Neural progenitor cell (in vitro differentiated cells): ENCODE results near the gene ZFAND3. TPM values are rescaled to one million over a fixed set of nuclear protein-coding genes. Genes with fewer than 3 reads are reported as not detected.

ENCODE experiments used
- DNase-seq: peaks from one replicate; pipeline ENCODE4 v3.0.0-alpha.2; 2016; ENCODE audit warnings: low spot score
- H2AFZ ChIP-seq: fragments of 200-600 bp; sonication (generic); replicated peaks from 2 replicates; pipeline ENCODE4 v1.6.1; 2016; ENCODE audit warnings: antibody characterized with exemption
- H3F3A ChIP-seq: fragments of 200-600 bp; sonication (generic); 2 replicates; pipeline ENCODE4 v1.6.1; 2016; ENCODE audit warnings: antibody characterized with exemption, low read depth
- H3K27ac ChIP-seq: fragments of 200-600 bp; sonication (generic); 2 replicates; pipeline ENCODE4 v1.5.1; 2016; ENCODE audit warnings: mild to moderate bottlenecking
- H3K27me3 ChIP-seq: fragments of 200-600 bp; sonication (generic); 2 replicates; pipeline ENCODE4 v1.6.1; 2016; ENCODE audit warnings: mild to moderate bottlenecking, moderate library complexity
- H3K36me3 ChIP-seq: fragments of 200-600 bp; sonication (generic); 2 replicates; pipeline ENCODE4 v1.5.1; 2016
- H3K4me1 ChIP-seq: fragments of 200-600 bp; sonication (generic); 2 replicates; pipeline ENCODE4 v1.6.1; 2016; ENCODE audit warnings: mixed run types
- H3K4me2 ChIP-seq: fragments of 200-600 bp; sonication (generic); 2 replicates; pipeline ENCODE4 v1.6.1; 2016
- H3K4me3 ChIP-seq: fragments of 200-600 bp; sonication (generic); 2 replicates; pipeline ENCODE4 v1.5.1; 2016
- H3K79me2 ChIP-seq: fragments of 200-600 bp; sonication (generic); 2 replicates; pipeline ENCODE4 v1.6.1; 2016; ENCODE audit warnings: low read depth
- H3K9ac ChIP-seq: fragments of 200-600 bp; sonication (generic); 2 replicates; pipeline ENCODE4 v1.6.1; 2016
- H3K9me3 ChIP-seq: fragments of 200-600 bp; sonication (generic); 2 replicates; pipeline ENCODE4 v1.5.1; 2016; ENCODE audit warnings: low read depth
- H4K20me1 ChIP-seq: fragments of 200-600 bp; sonication (generic); 2 replicates; pipeline ENCODE4 v1.6.1; 2016; ENCODE audit warnings: low read depth
- H3K27ac Mint-ChIP-seq: 3 replicates; pipeline ENCODE4 v1.8.0; 2021; ENCODE audit warnings: mixed read lengths
- H3K27me3 Mint-ChIP-seq: 2 replicates; pipeline ENCODE4 v1.8.0; 2022; ENCODE audit warnings: low read depth, mild to moderate bottlenecking, inconsistent platforms, moderate library complexity, mixed read lengths; ENCODE audit not compliant: insufficient read depth
- H3K36me3 Mint-ChIP-seq: 3 replicates; pipeline ENCODE4 v1.8.0; 2021; ENCODE audit warnings: mixed read lengths
- H3K4me1 Mint-ChIP-seq: 3 replicates; pipeline ENCODE4 v1.8.0; 2021; ENCODE audit warnings: mixed read lengths
- H3K4me3 Mint-ChIP-seq: 3 replicates; pipeline ENCODE4 v1.8.0; 2021; ENCODE audit warnings: mild to moderate bottlenecking, moderate library complexity, mixed read lengths
- H3K9me3 Mint-ChIP-seq: 3 replicates; pipeline ENCODE4 v1.8.0; 2020; ENCODE audit warnings: mixed read lengths
- CTCF ChIP-seq: fragments of 200-600 bp; sonication (generic); IDR thresholded peaks from 2 replicates; pipeline ENCODE4 v1.5.1; 2017; ENCODE audit warnings: antibody characterized with exemption, mild to moderate bottlenecking
- EZH2 ChIP-seq: fragments of 200-600 bp; sonication (generic); IDR thresholded peaks from 2 replicates; pipeline ENCODE4 v1.6.1; 2017; ENCODE audit warnings: antibody characterized with exemption, mild to moderate bottlenecking, moderate library complexity
- EZH2phosphoT487 ChIP-seq: fragments of 200-600 bp; sonication (generic); IDR thresholded peaks from 2 replicates; pipeline ENCODE4 v1.6.1; 2017; ENCODE audit warnings: antibody characterized with exemption
- total RNA-seq: library from RNA; depleted of rRNA; stranded (reverse); fragments of >200 nt; gene quantifications from 2 replicates; pipeline ENCODE4 v1.2.3, GENCODE V29; 2015; ENCODE audit warnings: low replicate concordance

The ZFAND3 gene
- total RNA-seq, 1 donor from 2014 or later, result 24.3 TPM

GRCh38 chr6:37820718-37821079, 1.2 kb downstream of the ZFAND3 start:
- H4K20me1 ChIP-seq, result peaks cover 55% of the 10 kb centered on the region
- H3K36me3 ChIP-seq, result no peaks in the 10 kb centered on the region
- no peak for DNase-seq
- peaks cover 42% of the 10 kb centered on the region for H3K4me1 ChIP-seq
- H3K4me1 Mint-ChIP-seq, result peaks cover 47% of the 10 kb centered on the region
- H3F3A ChIP-seq, result peaks cover 14% of the 10 kb centered on the region
- H3K36me3 Mint-ChIP-seq, result no peaks in the 10 kb centered on the region
- peaks cover 58% of the 10 kb centered on the region for H3K79me2 ChIP-seq
- H3K27ac Mint-ChIP-seq, result peak overlapping the region; percentile 97
- H3K9me3 ChIP-seq, result no peaks in the 10 kb centered on the region
- peak overlapping the region; percentile 77 for H3K9ac ChIP-seq
- TF ChIP-seq EZH2, result no peak
- TF ChIP-seq EZH2phosphoT487, result no peak
- TF ChIP-seq CTCF, result no peak
- H3K4me3 ChIP-seq, result peak overlapping the region; percentile 77
- H3K9me3 Mint-ChIP-seq, result no peaks in the 10 kb centered on the region
- H3K27me3 ChIP-seq, result no peaks in the 10 kb centered on the region
- peaks cover 2% of the 10 kb centered on the region for H3K27me3 Mint-ChIP-seq
- peak overlapping the region; percentile 95 for H3K4me3 Mint-ChIP-seq
- no peak overlapping the region for H2AFZ ChIP-seq
- H3K4me2 ChIP-seq, result peak overlapping the region; percentile 97
- no peak overlapping the region for H3K27ac ChIP-seq

- Histone ChIP-seq H3K9me3 (no peaks in the 10 kb centered on the region), H4K20me1 (peaks cover 62% of the 10 kb centered on the region), H3K27ac (no peak overlapping the region), H3K4me1 (peaks cover 42% of the 10 kb centered on the region), H3K4me3 (peak overlapping the region; percentile 77), H2AFZ (no peak overlapping the region), H3K4me2 (peak overlapping the region; percentile 97), H3K27me3 (no peaks in the 10 kb centered on the region), H3K36me3 (no peaks in the 10 kb centered on the region), H3K79me2 (peaks cover 65% of the 10 kb centered on the region), H3F3A (peaks cover 18% of the 10 kb centered on the region), H3K9ac (no peak overlapping the region)
- no peak overlapping the region for H3K27ac Mint-ChIP-seq
- peak overlapping the region; percentile 95 for H3K4me3 Mint-ChIP-seq
- H3K9me3 Mint-ChIP-seq, result no peaks in the 10 kb centered on the region
- H3K4me1 Mint-ChIP-seq, result peaks cover 45% of the 10 kb centered on the region
- no peaks in the 10 kb centered on the region for H3K36me3 Mint-ChIP-seq
- no peak for DNase-seq
- no peak for TF ChIP-seq CTCF
- TF ChIP-seq EZH2phosphoT487, result no peak
- TF ChIP-seq EZH2, result no peak
- H3K27me3 Mint-ChIP-seq, result peaks cover 2% of the 10 kb centered on the region
These were observed 1.9 kb downstream of the ZFAND3 start for GRCh38 chr6:37821446-37821845.

- H4K20me1 ChIP-seq, result peaks cover 79% of the 10 kb centered on the region
- TF ChIP-seq CTCF, result no peak
- TF ChIP-seq EZH2, result no peak
- TF ChIP-seq EZH2phosphoT487, result no peak
- H3K4me2 ChIP-seq, result peak overlapping the region; percentile 97
- Mint-ChIP-seq H3K4me3 (peak overlapping the region; percentile 24), H3K4me1 (peaks cover 40% of the 10 kb centered on the region), H3K27me3 (peaks cover 2% of the 10 kb centered on the region), H3K27ac (no peak overlapping the region), H3K36me3 (no peaks in the 10 kb centered on the region), H3K9me3 (no peaks in the 10 kb centered on the region)
- no peaks in the 10 kb centered on the region for H3K9me3 ChIP-seq
- peaks cover 38% of the 10 kb centered on the region for H3K4me1 ChIP-seq
- no peaks in the 10 kb centered on the region for H3K36me3 ChIP-seq
- peak; percentile 84 for DNase-seq
- peak overlapping the region; percentile 54 for H3K27ac ChIP-seq
- no peak overlapping the region for H3K9ac ChIP-seq
- H3K4me3 ChIP-seq, result peak overlapping the region; percentile 16
- no peaks in the 10 kb centered on the region for H3K27me3 ChIP-seq
- peaks cover 21% of the 10 kb centered on the region for H3F3A ChIP-seq
- peaks cover 81% of the 10 kb centered on the region for H3K79me2 ChIP-seq
- no peak overlapping the region for H2AFZ ChIP-seq
These were observed 3.5 kb downstream of the ZFAND3 start for GRCh38 chr6:37822851-37823682.
